Adrenal gland (tissue), 5 donors: Measurements from ENCODE around the gene NFS1.

Experiments used
- CTCF ChIP-seq, 6 experiments: fragments of 450-650 bp in 4 of 6; fragments of 200-600 bp in 2 of 6; sonication (generic) in 1 of 6; IDR thresholded peaks; 1 replicate in 5 of 6; 2 replicates in 1 of 6; pipeline versions ENCODE4 v1.5.1 to v1.8.0; 2016 to 2021; ENCODE audit warnings: antibody characterized with exemption in 6 of 6, mild to moderate bottlenecking in 2 of 6, moderate library complexity in 1 of 6
- POLR2A ChIP-seq, 2 donors: fragments of 450-650 bp; IDR thresholded peaks; one replicate each; pipeline ENCODE4 v1.6.1; 2017; ENCODE audit warnings: antibody characterized with exemption in 2 of 2, mild to moderate bottlenecking in 2 of 2, moderate library complexity in 1 of 2
- donor health status: DM: no; HTN: no; CAD: no.

- no peak for TF ChIP-seq CTCF (IDR thresholded peaks at IDR 0.05)
- TF ChIP-seq POLR2A (IDR thresholded peaks at IDR 0.05) = no peak
Observed at GRCh38 chr20:35708502-35708901, 9.3 kb upstream of the NFS1 start.
